Tibial artery (tissue), 4 donors: ENCODE data around the gene ATG7.
A peak's percentile ranks its signal among the peaks of the same experiment; 100 is the strongest.
"Not testable (repeated sequence)": the region's sequence is repeated elsewhere in the genome, so short reads cannot be mapped to it uniquely, and the experiment has no call there.

Experiments
- DNase-seq, 2 donors: peaks; one replicate each; pipeline ENCODE4 v3.0.0-alpha.2; 2019
- H3K27ac ChIP-seq, 2 donors: fragments of 200-600 bp; sonication (generic) in 1 of 2; 1 replicate in 1 of 2; 2 replicates in 1 of 2; pipeline ENCODE4 v1.5.1; 2018 to 2019; ENCODE audit warnings: mild to moderate bottlenecking in 1 of 2
- H3K27me3 ChIP-seq, 2 donors: fragments of 200-600 bp; sonication (generic) in 1 of 2; one replicate each; pipeline versions ENCODE4 v1.5.1 to v1.6.0; 2016 to 2019
- H3K36me3 ChIP-seq, 3 donors: fragments of 200-600 bp; sonication (generic) in 2 of 3; one replicate each; pipeline ENCODE4 v1.5.1; 2016 to 2019; ENCODE audit warnings: mild to moderate bottlenecking in 2 of 3
- H3K4me1 ChIP-seq, 4 donors: fragments of 200-600 bp; sonication (generic) in 2 of 4; 1 replicate in 3 of 4; 2 replicates in 1 of 4; pipeline ENCODE4 v1.5.1; 2016 to 2019
- H3K4me3 ChIP-seq, 2 donors: fragments of 200-600 bp; sonication (generic) in 1 of 2; 1 replicate in 1 of 2; 2 replicates in 1 of 2; pipeline ENCODE4 v1.5.1; 2018 to 2019; ENCODE audit warnings: mild to moderate bottlenecking in 2 of 2
- H3K9me3 ChIP-seq, 3 donors: fragments of 200-600 bp; sonication (generic) in 1 of 3; one replicate each; pipeline ENCODE4 v1.5.1; 2016 to 2019
- CTCF ChIP-seq, 2 experiments: fragments of 200-600 bp in 1 of 2; fragments of 450-650 bp in 1 of 2; IDR thresholded peaks; one replicate each; pipeline ENCODE4 v1.5.1; 2017 to 2019; ENCODE audit warnings: antibody characterized with exemption in 2 of 2, mild to moderate bottlenecking in 1 of 2, moderate library complexity in 1 of 2
- intact Hi-C: fragments of 100-400 bp; cut with DNase I; formaldehyde crosslinking; loops from one replicate; pipeline ENCODE4 v1.15.0; 2023; ENCODE audit warnings: low total_unique reads

ATG7 gene

DNA sequence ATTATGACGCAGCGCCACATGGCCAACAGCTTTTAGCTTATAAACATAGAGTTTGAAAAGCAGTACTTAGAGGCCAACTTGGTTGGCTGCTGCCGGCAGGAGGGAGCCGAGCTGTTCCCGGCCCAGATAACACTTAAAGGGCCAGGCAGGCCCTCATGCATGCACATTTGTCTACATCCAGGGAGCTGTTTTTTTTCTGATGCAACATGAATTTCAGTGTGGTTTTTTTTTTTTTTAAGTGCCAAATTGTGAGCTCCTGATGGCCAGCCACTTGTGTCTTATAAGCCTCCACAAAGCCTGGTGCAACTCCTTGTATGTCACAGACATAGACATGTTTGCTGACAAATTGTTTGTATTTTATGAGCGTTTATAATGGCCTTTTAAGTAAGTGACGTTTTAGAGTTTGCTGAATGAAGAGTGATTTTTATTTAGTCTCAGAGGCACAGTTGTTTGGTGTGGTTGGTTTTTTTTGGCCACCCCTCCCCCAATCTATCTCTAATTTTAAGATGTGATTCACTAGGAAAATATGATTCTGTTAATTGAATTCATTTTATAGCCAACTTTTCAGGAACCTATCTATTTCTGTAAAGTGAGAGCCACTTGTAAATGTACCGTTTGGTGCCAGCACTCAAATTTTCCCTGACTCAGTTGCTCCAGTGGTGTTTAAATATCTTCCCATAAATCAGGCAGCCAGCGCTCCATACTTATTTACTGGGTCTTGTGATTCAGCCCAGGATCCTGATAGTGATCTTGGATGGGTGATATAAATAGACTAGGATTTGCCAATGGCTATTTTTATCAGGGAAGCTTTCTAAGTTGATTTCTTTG lies 237.2 kb downstream of the ATG7 start:
- Histone ChIP-seq H3K27ac (peak overlapping the region; percentile 85 to 92), H3K4me1 (peaks cover 0 to 47% (median 40%) of the 10 kb centered on the region in 4 donors), H3K27me3 (no peaks in the 10 kb centered on the region), H3K36me3 (no peaks in the 10 kb centered on the region), H3K4me3 (peak overlapping the region in 1 of 2 donors; percentile 0), H3K9me3 (no peaks in the 10 kb centered on the region)
- peak; percentile 86 to 93 for DNase-seq
- TF ChIP-seq CTCF (IDR thresholded peaks at IDR 0.05), result peak; percentile 11 to 15
- intact Hi-C loops, result no loop called here

DNA sequence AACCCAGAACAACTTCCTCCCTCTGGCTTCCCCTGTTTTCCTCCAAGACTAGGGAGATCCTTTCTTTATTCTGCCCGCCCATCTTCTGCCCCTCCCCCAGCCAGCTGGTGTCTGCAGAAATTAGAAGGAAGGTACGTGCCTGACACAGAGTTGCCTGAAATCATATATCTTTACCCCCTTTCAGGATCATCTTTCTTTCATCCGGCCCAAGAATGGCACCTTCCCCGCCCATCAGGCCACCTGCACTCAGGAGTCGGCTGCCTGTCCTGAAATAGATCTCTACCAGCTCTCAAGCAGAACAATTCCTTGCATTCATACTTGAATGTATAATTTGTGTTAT lies 237.8 kb downstream of the ATG7 start:
- Histone ChIP-seq H3K9me3 (no peaks in the 10 kb centered on the region), H3K4me3 (no peak overlapping the region), H3K27me3 (no peaks in the 10 kb centered on the region), H3K27ac (peak overlapping the region; percentile 85 to 92), H3K36me3 (no peaks in the 10 kb centered on the region), H3K4me1 (peaks cover 0 to 52% (median 45%) of the 10 kb centered on the region in 4 donors)
- DNase-seq, result peak; percentile 49 to 74
- intact Hi-C loops, result no loop called here
- TF ChIP-seq CTCF (IDR thresholded peaks at IDR 0.05), result no peak

- TF ChIP-seq CTCF (IDR thresholded peaks at IDR 0.05), result no peak
- H3K27me3 ChIP-seq, result no peaks in the 10 kb centered on the region
- H3K36me3 ChIP-seq, result no peaks in the 10 kb centered on the region
- intact Hi-C loops, result no loop called here
- H3K9me3 ChIP-seq, result no peaks in the 10 kb centered on the region
- peaks cover 0 to 56% (median 46%) of the 10 kb centered on the region in 4 donors for H3K4me1 ChIP-seq
- no peak overlapping the region for H3K4me3 ChIP-seq
- no peak for DNase-seq
- peak overlapping the region; percentile 85 to 92 for H3K27ac ChIP-seq
Observed at GRCh38 chr3:11510356-11510755, 238.2 kb downstream of the ATG7 start.

DNA sequence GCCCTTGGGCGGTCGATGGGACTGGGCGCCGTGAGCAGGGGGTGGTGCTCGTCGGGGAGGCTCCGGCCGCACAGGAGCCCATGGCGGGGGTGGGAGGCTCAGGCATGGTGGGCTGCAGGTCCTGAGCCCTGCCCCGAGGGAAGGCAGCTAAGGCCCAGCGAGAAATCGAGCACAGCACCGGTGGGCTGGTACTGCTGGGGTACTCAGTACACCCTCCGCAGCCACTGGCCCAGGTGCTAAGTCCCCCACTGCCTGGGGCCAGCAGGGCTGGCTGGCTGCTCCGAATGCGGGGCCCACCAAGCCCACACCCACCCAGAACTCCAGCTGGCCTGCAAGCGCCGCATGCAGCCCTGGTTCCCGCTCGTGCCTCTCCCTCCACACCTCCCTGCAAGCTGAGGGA lies 239.4 kb downstream of the ATG7 start:
- H3K9me3 ChIP-seq, intact Hi-C loops, H3K4me3 ChIP-seq, H3K36me3 ChIP-seq, DNase-seq, H3K27ac ChIP-seq, H3K27me3 ChIP-seq: not testable (repeated sequence)
- peaks cover 0 to 64% (median 47%) of the 10 kb centered on the region in 4 donors for H3K4me1 ChIP-seq

- H3K4me3 ChIP-seq, H3K36me3 ChIP-seq, intact Hi-C loops, DNase-seq, H3K9me3 ChIP-seq, H3K27me3 ChIP-seq: not testable (repeated sequence)
- H3K27ac ChIP-seq, result peak overlapping the region; percentile 66 to 69
- H3K4me1 ChIP-seq, result peaks cover 0 to 54% (median 38%) of the 10 kb centered on the region in 4 donors
Observed at GRCh38 chr3:11513125-11513816, 241.1 kb downstream of the ATG7 start.

- intact Hi-C loops, result no loop called here
- Histone ChIP-seq H3K36me3 (no peaks in the 10 kb centered on the region), H3K4me1 (peaks cover 0 to 49% (median 33%) of the 10 kb centered on the region in 4 donors), H3K4me3 (no peak overlapping the region), H3K27me3 (no peaks in the 10 kb centered on the region), H3K27ac (peak overlapping the region; percentile 66 to 69), H3K9me3 (no peaks in the 10 kb centered on the region)
- TF ChIP-seq CTCF (IDR thresholded peaks at IDR 0.05), result no peak
- no peak for DNase-seq
Observed at GRCh38 chr3:11513817-11514135, 241.6 kb downstream of the ATG7 start.
